NK-92 (cell line): Measurements from ENCODE around the gene RGS13.

Experiments used
- DNase-seq: peaks from one replicate; lab custom pipeline; 2025; ENCODE audit not compliant: unreplicated experiment; lab: John Stamatoyannopoulos, UW

Gene RGS13, protein sequence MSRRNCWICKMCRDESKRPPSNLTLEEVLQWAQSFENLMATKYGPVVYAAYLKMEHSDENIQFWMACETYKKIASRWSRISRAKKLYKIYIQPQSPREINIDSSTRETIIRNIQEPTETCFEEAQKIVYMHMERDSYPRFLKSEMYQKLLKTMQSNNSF

DNA sequence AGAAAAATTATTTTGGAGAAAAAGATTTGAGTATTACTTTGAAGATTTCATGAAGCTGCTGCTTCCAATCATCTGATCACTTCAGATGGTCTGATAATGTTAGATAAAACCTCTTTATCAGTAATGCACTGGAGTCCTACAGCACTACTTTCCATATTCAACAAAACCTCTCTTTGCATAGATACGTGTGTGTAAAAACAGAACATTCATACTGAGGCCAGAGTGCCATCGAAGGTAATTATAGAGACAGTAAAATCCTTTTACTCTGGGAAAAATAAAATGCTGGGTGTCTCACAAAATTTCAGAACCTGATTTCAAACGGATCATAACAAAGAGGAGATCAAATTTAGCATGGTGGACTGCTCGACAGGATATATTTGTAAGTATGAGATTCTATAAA, at the start of gene RGS13:
TSS of gene RGS13 (plus strand) at position 209 of the 400 bp plus-strand sequence. CDS start 8,188 bp downstream, outside the sequence.
- DNase-seq = no peak

GRCh38 chr1:192587386-192588266, 48.3 kb upstream of the RGS13 start:
- DNase-seq = no peak

GRCh38 chr1:192588546-192588945, 47.4 kb upstream of the RGS13 start:
- no peak for DNase-seq

GRCh38 chr1:192589813-192590212, 46.1 kb upstream of the RGS13 start:
- no peak for DNase-seq

GRCh38 chr1:192592517-192592916, 43.4 kb upstream of the RGS13 start:
- no peak for DNase-seq

- DNase-seq = no peak
Measured at GRCh38 chr1:192592981-192593708, 42.8 kb upstream of the RGS13 start.

DNA sequence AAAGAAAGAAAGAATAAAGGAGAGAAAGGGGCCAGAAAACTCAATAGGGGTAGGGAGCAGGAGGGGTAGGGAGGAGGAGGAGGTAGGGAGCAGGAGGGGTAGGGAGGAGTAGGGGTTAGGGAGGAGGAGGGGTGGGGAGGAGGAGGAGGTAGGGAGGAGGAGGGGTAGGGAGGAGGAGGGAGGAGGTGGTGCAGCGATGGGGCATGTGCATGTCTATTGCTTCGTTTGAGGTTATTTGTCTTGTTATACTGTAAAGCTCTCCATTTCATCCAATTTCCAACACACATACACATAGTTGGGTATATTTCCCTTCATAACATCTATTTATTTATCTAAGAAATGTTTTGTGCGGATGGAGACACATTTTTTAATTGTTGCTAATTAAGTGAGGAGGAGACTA, 40.6 kb upstream of the RGS13 start:
- DNase-seq = no peak

GRCh38 chr1:192598589-192598988, 37.4 kb upstream of the RGS13 start:
- no peak for DNase-seq

DNA sequence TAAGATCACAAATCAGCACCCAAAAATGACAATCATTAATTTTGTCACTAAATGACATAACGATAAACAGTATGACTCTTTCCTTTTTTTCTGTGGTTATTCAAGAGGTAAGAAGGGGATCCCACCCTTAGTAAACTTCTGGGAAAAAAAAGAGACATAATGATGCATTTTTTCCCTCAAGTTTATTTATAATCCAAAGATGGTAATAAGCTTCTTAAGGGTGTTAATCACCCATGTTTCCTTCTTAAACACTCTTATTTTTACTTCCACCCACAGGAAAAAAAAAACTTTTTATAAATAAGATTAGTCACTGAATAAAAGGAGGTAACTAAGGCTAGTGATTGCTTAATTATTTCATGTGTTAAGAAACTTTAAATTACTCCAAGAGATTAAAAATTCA, 35.7 kb upstream of the RGS13 start:
- DNase-seq = no peak

GRCh38 chr1:192601143-192601542, 34.8 kb upstream of the RGS13 start:
- no peak for DNase-seq

DNA sequence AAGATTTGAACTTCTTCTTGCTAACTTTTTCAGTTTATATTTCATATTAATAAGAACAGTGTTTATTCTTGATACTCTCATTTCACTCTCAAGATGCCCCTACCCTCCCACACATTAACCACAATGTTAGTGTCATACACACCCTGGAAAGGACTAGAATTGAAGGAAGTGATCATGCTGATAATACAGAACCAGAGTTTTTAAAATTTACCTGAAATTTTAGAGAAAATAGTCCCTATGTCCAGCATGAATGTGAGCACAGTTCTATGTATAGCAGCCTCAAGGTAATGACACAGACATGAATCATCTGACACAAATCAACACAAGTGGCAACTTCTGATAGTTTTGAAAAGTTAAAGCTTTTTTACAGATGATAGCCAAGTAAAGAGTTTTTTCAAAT, 34.4 kb upstream of the RGS13 start:
- no peak for DNase-seq

GRCh38 chr1:192602757-192603156, 33.2 kb upstream of the RGS13 start:
- no peak for DNase-seq

GRCh38 chr1:192603218-192603787, 32.6 kb upstream of the RGS13 start:
- DNase-seq = no peak

DNA sequence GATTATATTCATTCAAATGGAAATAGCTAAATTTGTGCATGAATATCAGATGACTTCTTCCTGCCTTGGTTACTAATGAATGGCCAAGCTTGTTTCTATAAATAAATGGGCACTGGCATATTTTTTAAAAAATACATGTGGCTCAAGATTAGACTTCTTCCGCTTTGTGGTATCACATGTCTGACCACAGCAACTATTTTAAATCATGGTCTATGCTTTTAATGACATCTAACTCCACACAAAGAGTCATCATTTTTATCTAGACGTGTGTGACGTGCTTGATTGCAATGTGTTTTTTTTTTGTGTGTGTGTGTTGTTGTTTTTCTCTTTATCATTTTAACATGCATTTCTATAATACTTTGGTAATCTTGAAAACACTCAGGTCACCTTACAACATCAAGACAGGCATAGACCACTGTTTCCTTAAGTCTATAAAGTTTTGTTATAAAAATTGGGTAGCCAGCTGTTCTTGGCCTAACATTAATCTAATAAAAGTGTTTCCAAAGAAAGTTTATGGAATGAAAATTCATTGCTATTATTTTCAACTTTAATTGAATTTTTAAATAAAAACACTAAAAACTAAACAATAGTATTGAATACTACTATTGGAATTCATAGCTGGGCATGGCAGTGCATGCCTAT, 30.8 kb upstream of the RGS13 start:
- DNase-seq = no peak

GRCh38 chr1:192608671-192609070, 27.3 kb upstream of the RGS13 start:
- no peak for DNase-seq

DNA sequence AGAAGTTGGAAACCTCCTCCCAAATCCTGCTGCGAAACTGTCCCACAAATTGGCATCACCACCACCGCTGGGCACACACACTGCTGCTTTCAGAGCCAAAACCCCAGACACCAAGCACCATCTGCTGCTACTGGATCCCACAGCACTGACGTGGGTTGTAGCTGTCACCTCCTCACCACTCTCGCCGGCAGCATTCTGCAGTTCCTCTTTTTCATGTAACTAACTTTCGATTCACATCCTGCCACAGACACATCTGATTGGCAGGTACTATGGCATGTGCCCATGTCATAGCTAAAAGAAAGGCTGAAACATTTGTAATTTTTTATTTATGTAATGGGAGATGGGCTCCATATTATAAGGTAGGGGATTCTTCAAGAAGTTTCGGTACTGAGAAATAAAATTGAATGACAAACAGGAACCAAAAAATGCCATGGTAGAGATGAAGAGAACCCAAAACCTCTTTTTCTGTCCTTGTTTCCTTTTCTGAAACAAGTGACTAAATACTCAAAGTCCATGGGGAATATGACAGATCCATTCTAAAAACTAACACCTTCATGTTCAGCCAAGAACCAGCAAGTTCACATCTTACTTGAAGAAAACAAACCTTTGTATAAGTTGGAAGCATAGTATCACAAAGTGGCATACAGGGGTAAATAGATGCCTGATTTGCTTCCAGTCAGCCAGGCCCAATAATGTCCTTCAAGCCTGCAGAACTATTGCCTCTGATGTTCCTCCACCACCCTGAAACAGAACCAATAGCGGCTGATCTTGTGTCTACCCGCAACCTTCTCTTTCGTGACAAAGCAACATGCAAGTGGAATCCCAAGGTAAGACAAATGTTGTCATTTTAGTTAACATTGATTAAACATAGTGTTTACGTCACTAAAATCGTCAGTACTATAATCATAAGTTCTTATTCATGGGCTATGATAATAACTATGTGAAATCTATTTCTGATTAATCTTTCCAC, 26.6 kb upstream of the RGS13 start:
- DNase-seq = no peak

- no peak for DNase-seq
Measured at GRCh38 chr1:192610112-192610889, 25.6 kb upstream of the RGS13 start.

DNA sequence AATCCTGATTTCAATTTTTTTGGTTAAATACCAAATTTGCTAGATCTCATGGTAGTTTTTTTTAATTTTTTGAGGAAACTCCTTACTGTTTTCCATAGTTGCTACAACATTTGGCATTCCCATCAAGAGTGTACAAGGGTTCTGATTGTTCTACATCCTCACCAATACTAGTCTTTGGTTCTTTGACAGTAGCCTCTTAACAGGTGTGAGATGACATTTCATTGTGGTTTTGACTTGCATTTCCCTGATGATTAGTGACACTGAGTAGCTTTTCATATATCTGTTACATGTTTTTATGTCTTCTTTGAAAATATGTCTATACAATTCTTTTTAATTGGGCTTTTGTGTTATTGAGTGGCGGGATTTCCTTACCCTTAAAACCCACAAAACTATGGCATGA, 20.9 kb upstream of the RGS13 start:
- DNase-seq = no peak

- DNase-seq = no peak
Measured at GRCh38 chr1:192620071-192620635, 15.8 kb upstream of the RGS13 start.
